Amniotic stem cell (primary cell): ENCODE data around the gene MRTFA.
"Not testable (repeated sequence)": the region's sequence is repeated elsewhere in the genome, so short reads cannot be mapped to it uniquely, and the experiment has no call there.

Experiments used
- DNase-seq: peaks from one replicate; lab custom pipeline; 2025; lab: John Stamatoyannopoulos, UW

The MRTFA gene

DNA sequence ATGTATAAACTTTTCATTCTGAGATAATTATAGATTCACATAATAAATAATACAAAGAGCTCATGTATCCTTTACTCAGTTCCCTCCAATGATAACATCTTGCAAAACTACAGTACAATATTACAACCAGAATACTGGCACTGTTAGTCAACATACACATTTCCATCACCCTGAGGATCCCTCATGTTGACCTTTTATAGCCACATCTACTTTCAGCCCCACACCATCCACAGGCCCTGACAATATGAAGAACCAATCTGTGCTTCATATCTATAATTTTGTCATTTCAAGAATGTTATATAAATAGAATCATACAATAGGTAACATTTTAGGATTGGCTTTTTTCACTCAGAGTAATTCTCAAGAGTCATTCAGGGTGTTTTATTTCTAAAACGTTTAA lies 115.5 kb downstream of the MRTFA start:
- DNase-seq, result no peak

- no peak for DNase-seq
These were observed 116.0 kb downstream of the MRTFA start for GRCh38 chr22:40520562-40520961.

GRCh38 chr22:40519948-40520331 lies 116.6 kb downstream of the MRTFA start:
- no peak for DNase-seq

DNA sequence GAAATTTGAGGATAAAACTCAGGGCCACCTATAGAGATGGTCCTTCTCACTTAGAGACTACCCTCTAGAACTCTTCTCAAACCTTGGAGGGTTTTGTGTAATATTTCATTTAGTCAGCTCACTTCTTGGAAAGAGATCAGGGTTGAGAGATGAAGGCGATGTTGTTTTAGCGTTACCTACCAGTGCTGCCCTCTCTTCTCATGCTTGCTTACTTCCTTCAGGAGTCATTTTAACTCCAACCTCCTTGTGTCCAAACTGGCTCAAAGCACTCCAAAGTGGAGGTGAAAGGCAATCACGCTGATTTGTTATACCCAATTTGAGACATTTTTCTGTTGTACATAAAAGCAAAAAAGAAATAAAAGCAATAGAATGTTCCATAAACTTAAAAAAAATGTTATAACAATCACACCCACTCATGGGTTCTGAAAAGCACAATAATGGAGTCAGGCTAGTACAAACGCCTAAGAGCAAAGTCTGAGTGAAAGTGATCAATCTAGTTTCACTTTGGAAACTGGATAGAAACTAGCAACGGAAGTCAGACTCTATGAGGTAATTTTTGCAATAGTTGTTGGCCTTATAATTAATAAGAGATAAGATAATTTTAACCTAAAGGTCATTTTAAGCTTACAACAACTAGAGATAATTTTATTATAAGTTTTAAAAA lies 117.1 kb downstream of the MRTFA start:
- no peak for DNase-seq

DNA sequence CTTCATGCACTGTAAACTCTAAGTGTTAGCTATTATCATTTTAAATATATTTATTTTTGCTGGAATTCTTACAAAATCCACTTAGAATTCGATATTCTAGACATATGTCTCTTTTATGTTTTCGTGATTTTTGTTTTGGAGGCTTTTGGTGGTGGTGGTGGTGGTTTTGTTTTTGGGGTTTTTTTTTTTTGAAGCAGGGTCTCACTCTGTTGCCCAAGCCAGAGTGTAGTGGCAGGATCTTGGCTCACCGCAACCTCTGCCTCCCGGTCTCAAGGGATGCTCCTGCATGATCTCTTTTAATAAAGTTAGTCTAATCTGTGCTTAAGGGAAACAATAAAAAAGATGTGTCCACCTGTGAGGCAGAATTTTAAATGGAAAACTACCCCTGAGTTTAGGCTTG lies 117.7 kb downstream of the MRTFA start:
- no peak for DNase-seq

GRCh38 chr22:40517631-40518030 lies 118.9 kb downstream of the MRTFA start:
- no peak for DNase-seq

DNA sequence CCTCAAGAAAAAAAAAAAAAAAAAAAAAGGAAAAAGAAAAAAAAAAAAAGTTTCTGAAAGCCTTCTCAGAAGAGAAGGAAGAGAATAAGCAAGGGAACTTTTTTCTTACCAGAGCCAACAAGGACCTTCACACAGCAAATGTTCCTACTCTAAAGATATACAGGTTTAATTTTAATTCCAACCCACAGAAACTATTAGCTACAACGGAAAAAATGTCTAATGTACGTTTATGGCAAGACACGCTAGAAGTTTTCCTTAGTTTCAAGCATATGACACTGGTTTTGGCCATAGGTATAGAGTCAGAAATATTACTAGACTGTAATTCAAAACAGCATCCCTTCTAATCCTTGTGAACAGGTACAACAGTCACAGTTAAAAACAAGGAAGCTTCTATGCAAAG lies 120.1 kb downstream of the MRTFA start:
- DNase-seq, result no peak

GRCh38 chr22:40512426-40513136 lies 123.9 kb downstream of the MRTFA start:
- DNase-seq, result peak; percentile 78

DNA sequence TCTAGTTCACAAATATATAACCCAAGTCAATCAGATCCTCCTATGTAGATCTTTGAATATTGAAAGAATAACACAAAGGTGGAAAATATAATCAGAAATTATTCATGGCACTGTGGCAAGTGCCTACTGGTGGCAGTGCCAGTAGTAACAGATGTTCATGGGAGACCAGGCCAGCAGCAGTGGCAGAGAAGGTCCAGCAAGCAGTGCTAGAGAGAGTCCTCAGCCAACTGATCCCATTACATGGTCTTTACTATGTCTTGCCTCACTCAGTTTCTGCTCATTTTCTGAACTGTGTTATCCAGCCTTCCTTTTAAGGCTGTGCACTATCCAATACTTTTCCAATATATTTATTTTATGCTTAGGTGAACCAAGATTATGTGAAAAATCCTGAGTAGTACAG lies 124.9 kb downstream of the MRTFA start:
- no peak for DNase-seq

DNA sequence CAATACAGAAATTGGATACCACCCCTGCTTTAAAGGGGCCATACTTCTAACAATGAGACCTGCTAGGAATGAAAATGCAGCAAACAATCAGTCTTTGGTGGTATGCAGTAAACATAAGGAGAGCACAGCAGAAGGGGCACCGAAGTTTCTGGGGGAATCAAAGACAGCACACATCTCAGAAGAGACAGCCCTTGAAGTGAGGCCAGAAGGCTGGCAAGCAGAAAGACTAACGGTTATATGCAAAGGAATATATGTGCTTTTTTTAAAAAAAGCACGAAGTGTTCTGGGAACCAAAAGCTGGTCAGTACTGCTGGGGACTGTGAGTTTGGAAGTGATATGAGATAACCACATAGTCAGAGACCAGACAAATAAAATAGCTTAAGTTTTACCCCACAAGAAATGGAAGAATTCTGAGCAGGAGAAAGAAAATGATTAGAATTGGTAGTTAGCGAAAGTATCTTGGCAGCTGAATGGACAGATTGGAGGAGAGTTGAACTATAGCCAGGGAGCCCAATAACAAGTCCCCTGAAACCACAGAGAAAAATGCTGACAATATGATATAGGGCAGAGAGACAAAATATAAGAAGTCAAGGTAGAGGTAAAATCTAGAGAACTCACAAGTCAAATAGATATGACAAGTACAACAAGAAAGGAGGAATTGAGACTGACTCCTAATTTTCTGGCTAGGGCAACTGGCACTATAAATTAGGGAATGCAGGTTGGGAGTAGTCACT lies 125.7 kb downstream of the MRTFA start:
- DNase-seq, result no peak

GRCh38 chr22:40509401-40510134 lies 127.0 kb downstream of the MRTFA start:
- DNase-seq, result peak; percentile 45

- DNase-seq, result not testable (repeated sequence)
These were observed 128.5 kb downstream of the MRTFA start for GRCh38 chr22:40508046-40508445.

GRCh38 chr22:40507491-40507890 lies 129.0 kb downstream of the MRTFA start:
- no peak for DNase-seq

- DNase-seq, result no peak
These were observed 129.8 kb downstream of the MRTFA start for GRCh38 chr22:40506762-40507161.

GRCh38 chr22:40504285-40505249 lies 132.0 kb downstream of the MRTFA start:
- DNase-seq, result no peak

DNA sequence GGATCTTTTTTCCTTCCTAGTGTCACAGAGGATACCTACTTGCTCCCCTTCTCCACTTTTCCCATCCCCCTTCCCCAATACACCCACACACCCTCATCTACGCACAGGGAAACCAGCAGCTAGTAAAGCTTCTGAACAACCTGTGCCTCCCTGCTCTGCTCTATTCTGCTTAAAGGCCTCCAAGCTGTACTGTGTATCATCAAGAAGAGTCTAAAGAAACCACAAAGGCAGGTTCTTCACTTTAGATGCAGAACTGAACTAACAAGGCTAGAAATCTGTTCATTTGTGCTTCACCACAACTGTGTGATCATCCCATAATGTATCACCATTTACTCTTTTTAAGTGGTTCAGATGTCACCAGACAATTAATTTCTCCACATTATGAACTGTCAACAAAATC lies 133.6 kb downstream of the MRTFA start:
- DNase-seq, result no peak

GRCh38 chr22:40500465-40500786 lies 136.1 kb downstream of the MRTFA start:
- not testable (repeated sequence) for DNase-seq

GRCh38 chr22:40499209-40499623 lies 137.3 kb downstream of the MRTFA start:
- DNase-seq, result peak; percentile 86

DNA sequence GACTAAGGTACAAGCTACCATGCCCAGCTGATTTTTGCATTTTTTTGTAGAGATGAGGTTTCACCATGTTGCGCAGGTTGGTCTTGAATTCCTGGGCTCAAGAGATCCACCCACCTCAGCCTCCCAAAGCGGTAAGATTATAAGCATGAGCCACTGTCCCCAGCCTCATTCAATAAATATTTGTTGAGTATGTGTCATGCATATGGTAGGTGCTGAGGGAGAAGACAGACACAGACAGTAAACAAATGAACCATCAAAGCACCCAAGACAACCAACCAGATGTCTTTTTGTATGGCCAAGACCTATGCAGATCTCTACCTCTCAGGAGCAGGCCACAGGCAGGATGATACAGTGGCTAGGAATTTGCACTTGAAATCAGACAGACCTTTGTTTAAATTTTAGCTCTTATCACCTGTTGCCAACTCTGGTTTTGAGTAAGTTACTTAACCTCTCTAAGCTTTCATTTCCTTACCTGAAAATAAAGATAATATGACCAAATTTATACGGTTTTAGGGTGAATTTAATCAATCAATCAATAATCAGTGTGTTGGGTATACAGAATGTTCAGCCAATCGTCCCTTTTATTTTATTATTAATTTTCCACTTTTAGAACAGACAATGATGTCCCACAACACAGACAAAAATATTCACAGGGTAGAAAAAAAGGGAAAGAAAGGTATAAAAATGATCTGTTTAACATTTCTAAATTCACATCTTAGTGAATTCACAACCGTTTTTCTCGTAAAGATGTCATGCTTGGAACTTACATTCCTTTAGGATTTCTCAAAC lies 137.9 kb downstream of the MRTFA start:
- DNase-seq, result peak; percentile 38

GRCh38 chr22:40493441-40493840 lies 143.1 kb downstream of the MRTFA start:
- DNase-seq, result no peak
